Subcutaneous adipose tissue (tissue), 4 donors: Measurements from ENCODE around the gene ARHGAP6. TPM values are rescaled to one million over a fixed set of nuclear protein-coding genes. Genes with fewer than 3 reads are reported as not detected.

ENCODE experiments used
- CTCF ChIP-seq: fragments of 450-650 bp; IDR thresholded peaks from one replicate; pipeline ENCODE4 v1.5.1; 2016; ENCODE audit warnings: low read depth, mild to moderate bottlenecking, control low read depth, antibody characterized with exemption, moderate library complexity
- total RNA-seq, 4 donors: library from RNA; depleted of rRNA; stranded (reverse); fragments of >200 nt; gene quantifications; one replicate each; pipeline ENCODE4 v1.1.0, GENCODE V29; 2016

The ARHGAP6 gene
- total RNA-seq, 4 donors from 2014 or later: 20.7 to 40.3 (median 30.7) TPM

- no peak for TF ChIP-seq CTCF
Measured at GRCh38 chrX:11445540-11445939, 220.2 kb downstream of the ARHGAP6 start.

- no peak for TF ChIP-seq CTCF
Measured at GRCh38 chrX:11444052-11444451, 221.7 kb downstream of the ARHGAP6 start.

GRCh38 chrX:11439846-11440245 lies 225.9 kb downstream of the ARHGAP6 start:
- TF ChIP-seq CTCF: no peak

- TF ChIP-seq CTCF: no peak
Measured at GRCh38 chrX:11438767-11439166, 227.0 kb downstream of the ARHGAP6 start.

- no peak for TF ChIP-seq CTCF
Measured at GRCh38 chrX:11438380-11438723, 227.4 kb downstream of the ARHGAP6 start.

DNA sequence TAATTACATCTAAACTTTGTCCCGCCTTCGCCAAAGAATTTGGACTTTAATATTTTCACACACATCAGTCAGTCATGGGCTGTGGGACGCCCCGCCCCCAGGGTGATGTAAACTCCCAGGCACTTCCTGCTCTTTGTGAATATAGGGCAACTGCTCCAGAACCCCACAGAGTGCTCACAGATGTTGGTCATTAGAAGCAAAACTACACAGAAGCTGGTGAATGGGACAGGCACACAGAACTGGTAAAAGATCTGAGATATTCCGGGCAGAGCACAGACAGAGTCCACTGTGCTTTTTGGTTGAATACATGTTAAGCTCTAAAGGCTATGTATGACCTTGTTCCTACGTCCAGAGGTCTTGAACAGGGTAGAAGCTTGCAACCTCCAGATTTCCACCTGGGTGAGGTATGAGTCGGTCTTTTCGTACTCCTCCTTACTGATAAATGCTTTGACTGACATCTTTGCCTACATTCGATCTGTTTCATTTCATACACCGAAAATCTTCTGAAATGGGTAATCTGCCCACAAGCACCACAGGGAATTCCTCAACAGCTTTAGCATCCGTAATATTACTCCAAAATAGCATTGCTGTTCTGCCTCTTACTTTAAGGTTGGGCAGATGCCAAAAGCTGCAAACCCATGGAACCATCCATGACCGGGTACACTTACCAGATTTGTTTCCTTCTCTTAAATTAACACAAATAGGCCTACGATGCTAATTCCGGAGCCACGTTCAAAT lies 227.9 kb downstream of the ARHGAP6 start:
- TF ChIP-seq CTCF: no peak

DNA sequence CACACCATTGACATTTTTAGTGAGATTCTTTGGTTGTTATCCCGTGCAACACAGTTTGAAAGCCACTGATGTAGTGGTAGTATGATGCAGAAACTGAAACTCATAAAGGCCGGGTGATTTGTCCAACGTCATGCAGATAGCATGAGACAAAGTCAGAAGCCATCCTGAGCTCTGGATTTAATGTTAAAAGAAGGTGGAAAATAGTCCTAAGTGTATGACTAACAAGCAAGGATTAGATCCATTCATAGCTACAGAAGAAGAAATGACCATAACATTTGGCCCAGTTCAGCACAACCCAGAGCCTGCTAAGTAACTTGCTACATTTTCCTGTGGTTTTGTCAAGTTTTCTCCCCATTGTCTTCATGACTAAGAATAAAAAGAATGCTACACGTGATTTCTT lies 230.2 kb downstream of the ARHGAP6 start:
- no peak for TF ChIP-seq CTCF
